ENCODE results near the gene TOGARAM2.

The TOGARAM2 gene

DNA sequence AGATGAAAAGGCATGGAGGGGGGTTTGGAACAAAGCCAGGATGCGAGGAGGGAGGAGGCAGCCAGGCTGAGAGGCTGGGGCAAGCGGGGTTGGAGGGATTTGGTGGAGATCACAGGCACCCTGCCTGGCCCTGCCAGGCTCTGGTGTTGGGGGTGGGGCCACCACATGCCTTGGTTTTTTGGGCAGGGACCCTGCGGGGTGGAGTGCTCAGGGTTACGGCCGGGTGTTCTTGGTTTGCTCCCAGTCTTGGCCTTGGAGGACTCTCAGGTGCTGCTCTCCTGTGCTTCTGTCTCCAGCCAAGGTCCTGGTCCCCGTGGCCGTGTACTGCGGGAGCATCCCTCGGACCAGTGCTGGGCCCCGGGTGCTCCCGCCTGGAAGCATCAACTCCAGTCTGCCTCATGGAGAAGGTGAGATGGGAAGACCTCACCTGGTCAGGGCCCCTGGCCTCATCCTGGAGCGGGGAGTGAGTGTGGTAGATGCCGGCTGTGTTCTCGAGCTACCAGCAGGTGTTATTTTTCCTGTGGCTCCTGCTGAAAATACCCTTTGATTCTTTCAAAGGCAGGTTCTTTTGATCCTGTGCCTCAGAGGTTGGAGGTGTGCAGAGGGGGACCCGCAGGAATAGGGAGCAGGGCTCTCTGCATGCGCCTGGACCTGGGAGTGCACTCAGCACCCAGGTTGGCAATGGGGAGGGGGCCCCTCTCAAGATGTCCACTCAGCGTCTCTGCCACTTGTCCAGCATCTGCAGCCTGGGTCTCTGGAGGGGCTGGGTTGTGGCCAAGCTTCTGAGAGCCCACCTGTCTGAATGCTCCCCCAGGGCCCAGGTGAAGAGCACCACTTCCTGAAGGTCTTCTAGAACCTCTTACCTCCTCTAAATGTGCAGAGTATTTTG lies 17.0 kb downstream of the TOGARAM2 start:
- no peak overlapping the region for H3K9ac ChIP-seq (ENCODE audit: insufficient read length)
- TF ChIP-seq POLR2AphosphoS5 (IDR thresholded peaks at IDR 0.05; ENCODE audit: borderline replicate concordance, low read depth, low read length) (no peak), EZH2 (IDR thresholded peaks at IDR 0.05) (no peak), FOXP2 (optimal IDR thresholded peaks at IDR 0.05; ENCODE audit: control extremely low read depth, extremely low read length, insufficient read depth) (no peak)
- H3K36me3 ChIP-seq (ENCODE audit: insufficient read depth, low read length): no peaks in the 10 kb centered on the region
- DNase-seq (ENCODE audit: low read depth, low spot score): no peak
- H3K4me3 ChIP-seq: no peak overlapping the region
- H3K9me3 ChIP-seq (ENCODE audit: low read depth, low read length): no peaks in the 10 kb centered on the region
- H3K27ac ChIP-seq: no peak overlapping the region

DNA sequence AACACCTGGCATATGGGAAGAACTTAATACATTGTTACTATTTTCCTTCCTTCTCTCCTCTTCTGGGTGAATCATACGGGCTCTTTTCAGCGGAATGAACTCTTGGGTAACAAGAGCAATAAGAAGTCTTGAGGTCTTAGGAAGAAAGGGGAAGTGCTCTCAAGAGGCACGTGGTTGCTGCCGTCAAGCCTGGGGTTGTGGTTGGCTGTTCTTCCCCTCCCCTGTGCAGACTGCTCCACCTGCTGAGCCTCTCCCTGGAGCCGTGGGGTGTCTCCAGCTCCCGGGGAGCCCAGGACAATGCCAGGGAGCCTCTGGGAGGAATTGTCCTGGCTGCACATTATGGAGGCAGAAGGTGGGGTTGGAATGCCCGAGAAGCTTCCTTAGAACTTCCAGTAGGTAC lies 19.4 kb downstream of the TOGARAM2 start:
- DNase-seq (ENCODE audit: low read depth, low spot score): no peak
- TF ChIP-seq EZH2 (IDR thresholded peaks at IDR 0.05): no peak
- TF ChIP-seq POLR2AphosphoS5 (IDR thresholded peaks at IDR 0.05; ENCODE audit: borderline replicate concordance, low read depth, low read length): no peak
- TF ChIP-seq FOXP2 (optimal IDR thresholded peaks at IDR 0.05; ENCODE audit: control extremely low read depth, extremely low read length, insufficient read depth): no peak
- H3K9me3 ChIP-seq (ENCODE audit: low read depth, low read length): no peaks in the 10 kb centered on the region
- no peaks in the 10 kb centered on the region for H3K36me3 ChIP-seq (ENCODE audit: insufficient read depth, low read length)
- H3K27ac ChIP-seq: no peak overlapping the region
- H3K9ac ChIP-seq (ENCODE audit: insufficient read length): no peak overlapping the region
- no peak overlapping the region for H3K4me3 ChIP-seq

DNA sequence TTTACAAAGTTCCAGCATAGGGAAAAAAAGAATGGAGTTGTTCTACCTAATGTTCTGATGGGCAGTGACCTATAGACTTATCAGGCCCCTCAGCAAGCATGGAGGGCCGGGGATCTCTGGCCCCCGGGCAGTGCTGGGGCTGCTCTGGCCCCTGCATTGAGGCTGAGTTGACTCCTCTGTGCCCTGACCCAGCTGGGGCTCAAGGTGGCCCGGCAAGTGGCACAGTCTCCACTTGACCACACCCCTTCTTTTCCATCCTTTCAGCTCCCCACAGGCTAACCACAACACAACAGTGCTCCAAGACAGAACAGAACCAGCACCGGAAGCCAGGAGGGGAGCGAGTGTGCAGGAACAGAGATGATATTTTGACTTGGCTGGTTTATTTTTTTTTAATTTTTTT lies 19.9 kb downstream of the TOGARAM2 start:
- Histone ChIP-seq H3K36me3 (ENCODE audit: insufficient read depth, low read length) (no peaks in the 10 kb centered on the region), H3K9me3 (ENCODE audit: low read depth, low read length) (no peaks in the 10 kb centered on the region), H3K27ac (no peak overlapping the region), H3K9ac (ENCODE audit: insufficient read length) (no peak overlapping the region), H3K4me3 (no peak overlapping the region)
- no peak for DNase-seq (ENCODE audit: low read depth, low spot score)
- TF ChIP-seq EZH2 (IDR thresholded peaks at IDR 0.05) (no peak), POLR2AphosphoS5 (IDR thresholded peaks at IDR 0.05; ENCODE audit: borderline replicate concordance, low read depth, low read length) (no peak), FOXP2 (optimal IDR thresholded peaks at IDR 0.05; ENCODE audit: control extremely low read depth, extremely low read length, insufficient read depth) (no peak)

DNA sequence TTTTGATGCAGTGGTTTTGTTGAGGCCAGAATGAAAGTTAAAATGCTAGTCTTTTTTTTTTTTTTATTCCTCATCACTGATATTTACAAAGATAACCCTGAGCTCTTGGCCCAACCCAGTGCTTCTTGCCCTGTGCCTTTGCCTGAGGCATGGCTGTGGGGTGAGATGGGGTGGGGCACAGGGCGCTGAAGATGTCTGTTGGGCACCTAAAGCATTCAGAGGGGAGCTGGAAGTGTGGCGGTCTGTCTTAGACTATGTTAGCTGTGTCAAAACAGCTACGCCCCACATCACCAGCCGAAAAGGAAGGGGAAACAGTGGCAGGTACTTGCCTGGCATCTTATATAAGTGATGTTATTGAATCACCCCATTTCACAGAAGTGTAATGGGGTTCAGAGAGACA lies 20.7 kb downstream of the TOGARAM2 start:
- Histone ChIP-seq H3K4me3 (no peak overlapping the region), H3K27ac (no peak overlapping the region), H3K36me3 (ENCODE audit: insufficient read depth, low read length) (no peaks in the 10 kb centered on the region), H3K9me3 (ENCODE audit: low read depth, low read length) (no peaks in the 10 kb centered on the region), H3K9ac (ENCODE audit: insufficient read length) (no peak overlapping the region)
- DNase-seq (ENCODE audit: low read depth, low spot score): no peak
- TF ChIP-seq POLR2AphosphoS5 (IDR thresholded peaks at IDR 0.05; ENCODE audit: borderline replicate concordance, low read depth, low read length): no peak
- TF ChIP-seq EZH2 (IDR thresholded peaks at IDR 0.05): no peak
- no peak for TF ChIP-seq FOXP2 (optimal IDR thresholded peaks at IDR 0.05; ENCODE audit: control extremely low read depth, extremely low read length, insufficient read depth)

DNA sequence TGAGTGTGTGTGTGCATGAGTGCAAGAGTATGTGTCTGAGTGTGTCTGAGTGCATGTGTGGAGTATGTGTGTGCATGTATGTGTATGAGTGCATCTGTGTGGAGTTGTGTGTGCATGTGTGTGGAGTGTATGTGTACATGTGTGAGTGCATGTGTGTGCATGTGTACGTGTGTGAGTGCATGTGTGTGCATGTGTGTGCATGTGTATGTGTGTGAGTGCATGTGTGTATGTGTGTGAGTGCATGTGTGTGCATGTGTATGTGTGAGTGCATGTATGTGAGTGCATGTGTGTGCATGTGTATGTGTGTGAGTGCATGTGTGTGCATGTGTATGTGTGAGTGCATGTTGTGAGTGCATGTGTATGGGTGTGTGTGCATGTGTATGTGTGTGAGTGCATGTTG lies 23.7 kb downstream of the TOGARAM2 start:
- Histone ChIP-seq H3K9me3 (ENCODE audit: low read depth, low read length) (no peaks in the 10 kb centered on the region), H3K27ac (no peak overlapping the region), H3K9ac (ENCODE audit: insufficient read length) (no peak overlapping the region), H3K4me3 (no peak overlapping the region), H3K36me3 (ENCODE audit: insufficient read depth, low read length) (no peaks in the 10 kb centered on the region)
- DNase-seq (ENCODE audit: low read depth, low spot score): no peak
- TF ChIP-seq POLR2AphosphoS5 (IDR thresholded peaks at IDR 0.05; ENCODE audit: borderline replicate concordance, low read depth, low read length) (no peak), EZH2 (IDR thresholded peaks at IDR 0.05) (no peak), FOXP2 (optimal IDR thresholded peaks at IDR 0.05; ENCODE audit: control extremely low read depth, extremely low read length, insufficient read depth) (no peak)

DNA sequence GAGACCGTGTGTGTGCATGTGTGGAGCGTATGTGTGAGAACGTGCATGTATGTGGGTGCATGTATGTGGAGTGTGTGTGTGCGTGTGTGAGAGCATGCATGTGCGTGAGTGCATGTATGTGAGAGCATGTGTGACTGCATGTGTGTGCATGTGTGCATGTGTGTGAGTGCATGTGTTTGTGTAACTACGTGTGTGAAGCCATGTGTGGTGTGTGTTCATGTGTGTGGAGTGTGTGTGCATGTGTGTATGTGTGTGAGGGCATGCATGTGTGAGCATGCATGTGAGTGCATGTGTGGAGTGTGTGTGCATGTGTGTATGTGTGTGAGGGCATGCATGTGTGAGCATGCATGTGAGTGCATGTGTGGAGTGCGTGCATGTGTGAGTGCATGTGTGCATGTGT lies 24.2 kb downstream of the TOGARAM2 start:
- H3K9me3 ChIP-seq (ENCODE audit: low read depth, low read length): no peaks in the 10 kb centered on the region
- TF ChIP-seq FOXP2 (optimal IDR thresholded peaks at IDR 0.05; ENCODE audit: control extremely low read depth, extremely low read length, insufficient read depth) (no peak), POLR2AphosphoS5 (IDR thresholded peaks at IDR 0.05; ENCODE audit: borderline replicate concordance, low read depth, low read length) (no peak), EZH2 (IDR thresholded peaks at IDR 0.05) (no peak)
- H3K9ac ChIP-seq (ENCODE audit: insufficient read length): no peak overlapping the region
- no peak overlapping the region for H3K27ac ChIP-seq
- DNase-seq (ENCODE audit: low read depth, low spot score): no peak
- H3K4me3 ChIP-seq: no peak overlapping the region
- no peaks in the 10 kb centered on the region for H3K36me3 ChIP-seq (ENCODE audit: insufficient read depth, low read length)

DNA sequence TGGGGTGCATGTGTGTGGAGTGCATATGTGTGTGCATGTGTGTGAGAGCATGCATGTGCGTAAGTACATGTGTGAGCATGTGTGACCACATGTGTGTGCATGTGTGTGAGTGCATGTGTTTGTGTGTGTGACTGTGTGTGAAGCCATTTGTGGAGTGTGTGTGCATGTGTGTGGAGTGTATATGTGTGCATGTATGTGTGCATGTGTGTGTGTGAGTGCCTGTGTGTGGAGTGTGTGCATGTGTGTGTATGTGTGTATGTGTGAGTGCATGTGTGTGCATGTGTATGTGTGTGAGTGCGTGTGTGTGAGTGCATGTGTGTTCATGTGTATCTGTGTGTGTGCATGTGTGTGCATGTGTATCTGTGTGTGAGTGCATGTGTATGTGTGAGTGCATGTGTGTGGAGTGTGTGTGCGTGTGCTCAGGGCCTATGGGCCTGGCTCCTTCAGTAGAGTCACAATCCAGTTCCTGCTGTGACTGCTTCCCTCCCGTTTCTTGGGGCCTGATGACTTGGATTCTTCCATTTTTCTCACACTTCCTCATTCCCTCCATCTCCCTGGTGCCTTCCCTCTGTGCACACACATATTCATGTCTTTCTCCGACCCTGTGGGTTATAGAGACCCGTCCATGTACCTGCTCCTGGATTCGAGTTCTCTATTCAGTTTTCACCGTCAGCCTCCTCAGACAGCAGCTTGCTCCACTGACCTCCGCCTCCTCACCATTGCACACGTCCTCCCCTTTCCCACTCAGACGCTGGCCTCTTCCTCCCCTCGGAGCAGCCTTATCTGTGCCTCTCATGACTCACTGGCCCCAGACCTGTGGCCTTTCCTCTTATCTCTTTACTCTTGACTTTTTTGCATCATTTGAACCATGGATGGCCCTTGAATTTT lies 25.2 kb downstream of the TOGARAM2 start:
- Histone ChIP-seq H3K9ac (ENCODE audit: insufficient read length) (no peak overlapping the region), H3K36me3 (ENCODE audit: insufficient read depth, low read length) (no peaks in the 10 kb centered on the region), H3K9me3 (ENCODE audit: low read depth, low read length) (no peaks in the 10 kb centered on the region), H3K27ac (no peak overlapping the region), H3K4me3 (no peak overlapping the region)
- no peak for DNase-seq (ENCODE audit: low read depth, low spot score)
- TF ChIP-seq POLR2AphosphoS5 (IDR thresholded peaks at IDR 0.05; ENCODE audit: borderline replicate concordance, low read depth, low read length): no peak

DNA sequence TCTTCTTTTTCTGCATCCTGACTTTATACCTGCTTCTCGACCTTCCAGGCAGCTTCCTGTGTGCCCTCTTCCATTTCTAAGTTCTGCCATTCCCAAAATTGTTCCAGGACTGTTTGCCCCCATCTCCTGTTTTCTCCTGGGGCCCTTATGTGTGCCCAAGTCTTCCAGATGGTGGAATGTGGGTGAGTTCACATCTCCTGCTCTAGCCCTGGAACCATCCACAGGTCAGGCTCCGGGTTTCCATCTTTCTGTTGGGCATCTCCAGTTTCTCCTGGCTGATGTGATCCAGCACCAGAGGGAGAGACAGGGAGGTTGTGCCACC lies 25.8 kb downstream of the TOGARAM2 start:
- H3K9me3 ChIP-seq (ENCODE audit: low read depth, low read length): no peaks in the 10 kb centered on the region
- no peak overlapping the region for H3K4me3 ChIP-seq
- H3K27ac ChIP-seq: no peak overlapping the region
- TF ChIP-seq FOXP2 (optimal IDR thresholded peaks at IDR 0.05; ENCODE audit: control extremely low read depth, extremely low read length, insufficient read depth) (no peak), EZH2 (IDR thresholded peaks at IDR 0.05) (no peak), POLR2AphosphoS5 (IDR thresholded peaks at IDR 0.05; ENCODE audit: borderline replicate concordance, low read depth, low read length) (no peak)
- H3K36me3 ChIP-seq (ENCODE audit: insufficient read depth, low read length): no peaks in the 10 kb centered on the region
- no peak overlapping the region for H3K9ac ChIP-seq (ENCODE audit: insufficient read length)
- no peak for DNase-seq (ENCODE audit: low read depth, low spot score)

All from SK-N-MC (cell line).